Loucy (cell line): Measurements from ENCODE around the gene CSKMT.

Experiments
- H2AFZ ChIP-seq: fragments of 200-600 bp; sonication (generic); 2 replicates; pipeline ENCODE4 v1.6.0; 2016; ENCODE audit warnings: antibody characterized with exemption, mild to moderate bottlenecking, low read length, moderate library complexity
- H3F3A ChIP-seq: fragments of 200-600 bp; 2 replicates; pipeline ENCODE4 v1.6.0; 2016; ENCODE audit warnings: antibody characterized with exemption, low read depth, mild to moderate bottlenecking
- H3K27me3 ChIP-seq: fragments of 200-600 bp; sonication (generic); 2 replicates; pipeline ENCODE4 v1.6.1; 2014; ENCODE audit warnings: low read length, mild to moderate bottlenecking; ENCODE audit not compliant: insufficient read depth, poor library complexity, severe bottlenecking
- H3K36me3 ChIP-seq: fragments of 200-600 bp; sonication (generic); 2 replicates; pipeline ENCODE4 v1.6.1; 2016; ENCODE audit warnings: low read length; ENCODE audit not compliant: insufficient read depth
- H3K4me1 ChIP-seq: fragments of 200-600 bp; sonication (generic); 2 replicates; pipeline ENCODE4 v1.5.1; 2014; ENCODE audit warnings: low read length, mild to moderate bottlenecking; ENCODE audit not compliant: insufficient read depth, poor library complexity, severe bottlenecking
- H3K4me2 ChIP-seq: fragments of 200-600 bp; sonication (generic); 2 replicates; pipeline ENCODE4 v1.6.0; 2014; ENCODE audit warnings: antibody characterized with exemption, low read length, low read depth, mild to moderate bottlenecking; ENCODE audit not compliant: poor library complexity, severe bottlenecking
- H3K4me3 ChIP-seq: fragments of 200-600 bp; sonication (generic); 2 replicates; pipeline ENCODE4 v1.5.1; 2014; ENCODE audit warnings: low read length, mild to moderate bottlenecking, mixed read lengths; ENCODE audit not compliant: poor library complexity, severe bottlenecking
- H3K79me2 ChIP-seq: fragments of 200-600 bp; sonication (generic); 2 replicates; pipeline ENCODE4 v1.6.1; 2014; ENCODE audit warnings: low read length; ENCODE audit not compliant: insufficient read depth
- H3K9ac ChIP-seq: fragments of 200-600 bp; sonication (generic); 2 replicates; pipeline ENCODE4 v1.6.0; 2014; ENCODE audit warnings: mild to moderate bottlenecking, low read depth, low read length, moderate library complexity; ENCODE audit not compliant: poor library complexity, severe bottlenecking
- H3K9me2 ChIP-seq: fragments of 200-600 bp; sonication (generic); replicated peaks from 2 replicates; pipeline ENCODE4 v1.6.1; 2016; ENCODE audit warnings: low read depth, low read length, mixed read lengths
- H3K9me3 ChIP-seq: fragments of 200-600 bp; sonication (generic); 2 replicates; pipeline ENCODE4 v1.6.1; 2014; ENCODE audit warnings: mild to moderate bottlenecking, antibody characterized with exemption, low read length, low read depth; ENCODE audit not compliant: insufficient read depth
- H4K20me1 ChIP-seq: fragments of 200-600 bp; sonication (generic); 2 replicates; pipeline ENCODE4 v1.6.0; 2014; ENCODE audit warnings: antibody characterized with exemption, low read length, mild to moderate bottlenecking; ENCODE audit not compliant: insufficient read depth, poor library complexity, severe bottlenecking
- EZH2phosphoT487 ChIP-seq: fragments of 200-600 bp; IDR thresholded peaks from 2 replicates; pipeline ENCODE4 v1.6.1; 2018; ENCODE audit warnings: antibody characterized with exemption, mild to moderate bottlenecking, moderate library complexity, borderline replicate concordance
- TF ChIP-seq, protein P1 (sequence below): fragments of 200-600 bp; sonication (generic); conservative IDR thresholded peaks from 2 replicates; pipeline ENCODE4 v1.5.1; 2014; ENCODE audit warnings: mild to moderate bottlenecking, antibody characterized with exemption, low read length

CSKMT gene

GRCh38 chr11:62682518-62682917 is 17.4 kb downstream of the CSKMT start:
- no peaks in the 10 kb centered on the region for H3K9me2 ChIP-seq
- peaks cover 8% of the 10 kb centered on the region for H4K20me1 ChIP-seq
- no peak overlapping the region for H2AFZ ChIP-seq
- no peaks in the 10 kb centered on the region for H3K27me3 ChIP-seq
- H3K4me2 ChIP-seq = no peak overlapping the region
- no peak overlapping the region for H3K9ac ChIP-seq
- no peaks in the 10 kb centered on the region for H3K9me3 ChIP-seq
- H3K36me3 ChIP-seq = no peaks in the 10 kb centered on the region
- peaks cover 8% of the 10 kb centered on the region for H3K4me1 ChIP-seq
- peaks cover 13% of the 10 kb centered on the region for H3K79me2 ChIP-seq
- no peaks in the 10 kb centered on the region for H3F3A ChIP-seq
- H3K4me3 ChIP-seq = no peak overlapping the region
- TF ChIP-seq EZH2phosphoT487 = no peak
- TF ChIP-seq, protein P1, sequence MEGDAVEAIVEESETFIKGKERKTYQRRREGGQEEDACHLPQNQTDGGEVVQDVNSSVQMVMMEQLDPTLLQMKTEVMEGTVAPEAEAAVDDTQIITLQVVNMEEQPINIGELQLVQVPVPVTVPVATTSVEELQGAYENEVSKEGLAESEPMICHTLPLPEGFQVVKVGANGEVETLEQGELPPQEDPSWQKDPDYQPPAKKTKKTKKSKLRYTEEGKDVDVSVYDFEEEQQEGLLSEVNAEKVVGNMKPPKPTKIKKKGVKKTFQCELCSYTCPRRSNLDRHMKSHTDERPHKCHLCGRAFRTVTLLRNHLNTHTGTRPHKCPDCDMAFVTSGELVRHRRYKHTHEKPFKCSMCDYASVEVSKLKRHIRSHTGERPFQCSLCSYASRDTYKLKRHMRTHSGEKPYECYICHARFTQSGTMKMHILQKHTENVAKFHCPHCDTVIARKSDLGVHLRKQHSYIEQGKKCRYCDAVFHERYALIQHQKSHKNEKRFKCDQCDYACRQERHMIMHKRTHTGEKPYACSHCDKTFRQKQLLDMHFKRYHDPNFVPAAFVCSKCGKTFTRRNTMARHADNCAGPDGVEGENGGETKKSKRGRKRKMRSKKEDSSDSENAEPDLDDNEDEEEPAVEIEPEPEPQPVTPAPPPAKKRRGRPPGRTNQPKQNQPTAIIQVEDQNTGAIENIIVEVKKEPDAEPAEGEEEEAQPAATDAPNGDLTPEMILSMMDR = no peak

DNA sequence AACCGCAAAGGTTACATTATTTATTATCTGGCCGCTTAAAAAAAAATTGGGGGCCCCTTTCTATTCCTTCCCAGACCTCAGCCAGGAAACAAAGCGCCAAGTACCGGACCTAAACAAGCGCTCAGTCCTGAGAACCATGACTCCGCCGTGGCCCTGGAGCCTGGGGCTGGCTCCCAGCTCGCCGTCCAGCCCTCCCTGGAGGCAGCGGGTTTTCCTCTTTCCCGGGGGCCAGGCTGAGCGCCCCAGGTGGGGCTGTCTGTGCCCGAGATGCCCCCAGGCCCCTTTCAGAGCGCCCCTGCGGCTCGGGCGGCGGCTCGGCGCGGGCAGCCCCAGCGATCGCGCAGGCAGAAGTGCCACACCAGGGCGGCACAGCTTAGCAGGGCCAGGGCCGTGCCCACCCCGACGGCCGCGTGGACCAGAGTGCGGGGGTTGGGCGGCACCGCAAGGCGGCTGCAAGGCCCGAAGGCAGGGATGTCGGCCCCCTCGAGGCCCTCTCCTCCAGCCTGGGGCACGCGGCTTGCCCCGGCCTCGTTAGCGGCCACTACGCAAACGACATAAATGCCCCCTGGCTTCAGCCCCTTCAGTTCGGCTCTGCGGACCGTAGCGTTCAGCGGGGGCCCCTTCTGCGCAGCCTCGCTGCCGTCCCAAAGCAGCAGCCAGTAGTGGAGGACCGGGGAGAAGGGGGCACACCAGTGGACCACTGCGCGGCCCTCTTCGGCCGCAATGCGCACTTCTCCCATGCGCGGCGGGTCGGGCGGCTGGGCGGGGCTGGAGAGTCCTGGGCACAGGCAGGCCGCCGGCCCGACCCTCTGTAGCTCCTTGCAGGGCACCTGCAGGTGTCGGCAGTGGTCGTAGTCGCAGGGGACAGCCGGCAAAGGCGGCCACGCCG is 22.6 kb downstream of the CSKMT start:
- Histone ChIP-seq H3K4me1 (no peaks in the 10 kb centered on the region), H3K79me2 (no peaks in the 10 kb centered on the region), H2AFZ (no peak overlapping the region), H3K9me2 (no peaks in the 10 kb centered on the region), H3K4me2 (no peak overlapping the region), H3K9ac (no peak overlapping the region), H3K4me3 (no peak overlapping the region), H3K27me3 (no peaks in the 10 kb centered on the region), H3F3A (no peaks in the 10 kb centered on the region), H3K9me3 (no peaks in the 10 kb centered on the region), H3K36me3 (peaks cover 28% of the 10 kb centered on the region; the same call in 1 of the 2 replicates), H4K20me1 (no peaks in the 10 kb centered on the region)
- TF ChIP-seq EZH2phosphoT487 = no peak
- TF ChIP-seq, protein P1 = no peak

GRCh38 chr11:62688491-62688890 is 23.4 kb downstream of the CSKMT start:
- no peaks in the 10 kb centered on the region for H3K4me1 ChIP-seq
- H3K9me3 ChIP-seq = no peaks in the 10 kb centered on the region
- H3F3A ChIP-seq = no peaks in the 10 kb centered on the region
- no peak for TF ChIP-seq EZH2phosphoT487
- TF ChIP-seq, protein P1 = no peak
- no peak overlapping the region for H3K4me3 ChIP-seq
- no peak overlapping the region for H3K4me2 ChIP-seq
- H3K9ac ChIP-seq = no peak overlapping the region
- no peaks in the 10 kb centered on the region for H4K20me1 ChIP-seq
- no peaks in the 10 kb centered on the region for H3K79me2 ChIP-seq
- H3K27me3 ChIP-seq = no peaks in the 10 kb centered on the region
- no peak overlapping the region for H2AFZ ChIP-seq
- peaks cover 36% of the 10 kb centered on the region; the same call in 1 of the 2 replicates for H3K36me3 ChIP-seq
- no peaks in the 10 kb centered on the region for H3K9me2 ChIP-seq
